Choroid plexus epithelial cell (primary cell): ENCODE data around the gene ZSCAN20.
"Not testable (repeated sequence)": the region's sequence is repeated elsewhere in the genome, so short reads cannot be mapped to it uniquely, and the experiment has no call there.

ENCODE experiments used
- DNase-seq: peaks from one replicate; pipeline ENCODE4 v3.0.0-alpha.2; 2010; ENCODE audit warnings: low read depth
- H3K4me3 ChIP-seq: 2 replicates; pipeline ENCODE4 v1.5.1; 2011; ENCODE audit warnings: low read depth, mild to moderate bottlenecking, control low read depth, low read length, moderate library complexity
- TF ChIP-seq, protein P1 (sequence below): conservative IDR thresholded peaks from 2 replicates; pipeline ENCODE4 v1.5.1; 2011; ENCODE audit warnings: low read depth, mild to moderate bottlenecking, control low read depth, inconsistent platforms, low read length, moderate library complexity

The ZSCAN20 gene

DNA sequence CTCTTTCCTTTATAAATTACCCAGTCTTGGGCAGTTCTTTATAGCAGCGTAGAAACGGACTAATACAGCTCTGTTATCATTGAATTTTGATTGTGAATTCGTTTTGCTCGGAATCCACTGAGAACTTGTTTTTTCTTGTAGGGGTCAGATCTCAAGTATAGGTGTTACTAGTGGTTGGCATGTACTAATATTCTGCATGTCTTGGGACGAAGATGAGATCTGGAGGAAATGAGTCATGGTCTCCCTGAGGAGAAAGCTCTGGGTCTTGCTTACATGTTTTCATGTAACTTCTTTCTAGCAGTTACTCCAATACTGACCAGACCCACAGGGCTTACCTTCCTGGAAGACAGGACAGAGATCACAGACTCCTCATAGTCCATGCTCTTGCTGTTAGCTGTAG is 30.3 kb downstream of the ZSCAN20 start:
- TF ChIP-seq, protein P1, sequence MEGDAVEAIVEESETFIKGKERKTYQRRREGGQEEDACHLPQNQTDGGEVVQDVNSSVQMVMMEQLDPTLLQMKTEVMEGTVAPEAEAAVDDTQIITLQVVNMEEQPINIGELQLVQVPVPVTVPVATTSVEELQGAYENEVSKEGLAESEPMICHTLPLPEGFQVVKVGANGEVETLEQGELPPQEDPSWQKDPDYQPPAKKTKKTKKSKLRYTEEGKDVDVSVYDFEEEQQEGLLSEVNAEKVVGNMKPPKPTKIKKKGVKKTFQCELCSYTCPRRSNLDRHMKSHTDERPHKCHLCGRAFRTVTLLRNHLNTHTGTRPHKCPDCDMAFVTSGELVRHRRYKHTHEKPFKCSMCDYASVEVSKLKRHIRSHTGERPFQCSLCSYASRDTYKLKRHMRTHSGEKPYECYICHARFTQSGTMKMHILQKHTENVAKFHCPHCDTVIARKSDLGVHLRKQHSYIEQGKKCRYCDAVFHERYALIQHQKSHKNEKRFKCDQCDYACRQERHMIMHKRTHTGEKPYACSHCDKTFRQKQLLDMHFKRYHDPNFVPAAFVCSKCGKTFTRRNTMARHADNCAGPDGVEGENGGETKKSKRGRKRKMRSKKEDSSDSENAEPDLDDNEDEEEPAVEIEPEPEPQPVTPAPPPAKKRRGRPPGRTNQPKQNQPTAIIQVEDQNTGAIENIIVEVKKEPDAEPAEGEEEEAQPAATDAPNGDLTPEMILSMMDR, result no peak
- DNase-seq, result peak; percentile 78
- H3K4me3 ChIP-seq, result no peak overlapping the region

- TF ChIP-seq, protein P1, result no peak
- no peak for DNase-seq
These were observed 31.1 kb downstream of the ZSCAN20 start for GRCh38 chr1:33503506-33503905.

GRCh38 chr1:33507661-33508060 is 35.2 kb downstream of the ZSCAN20 start:
- H3K4me3 ChIP-seq, result no peak overlapping the region
- TF ChIP-seq, protein P1, result no peak
- DNase-seq, result no peak

More at GRCh38 chr1:33503506-33503905, 31.1 kb downstream of the ZSCAN20 start:
- H3K4me3 ChIP-seq, result no peak overlapping the region

DNA sequence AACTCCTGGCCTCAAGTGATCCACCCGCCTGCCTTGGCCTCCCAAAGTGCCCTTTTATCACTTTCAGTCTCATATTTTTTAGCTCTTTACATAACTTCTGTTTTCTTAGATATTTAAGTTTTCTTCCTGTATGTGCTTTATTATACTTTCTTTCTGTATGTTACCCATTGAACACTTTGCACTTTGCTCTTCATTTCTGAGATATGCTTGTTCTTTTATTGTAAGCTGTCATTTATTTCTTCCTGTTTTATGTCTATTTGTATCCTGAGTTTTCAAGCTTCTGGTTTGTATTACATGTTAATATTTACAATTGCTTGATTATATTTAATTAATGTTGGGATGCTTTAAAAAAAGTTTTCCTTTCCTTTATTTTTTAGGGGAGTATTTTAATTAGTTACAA is 35.7 kb downstream of the ZSCAN20 start:
- H3K4me3 ChIP-seq, result no peak overlapping the region
- TF ChIP-seq, protein P1, result no peak
- no peak for DNase-seq

- DNase-seq, result not testable (repeated sequence)
These were observed 36.8 kb downstream of the ZSCAN20 start for GRCh38 chr1:33509276-33509675.

DNA sequence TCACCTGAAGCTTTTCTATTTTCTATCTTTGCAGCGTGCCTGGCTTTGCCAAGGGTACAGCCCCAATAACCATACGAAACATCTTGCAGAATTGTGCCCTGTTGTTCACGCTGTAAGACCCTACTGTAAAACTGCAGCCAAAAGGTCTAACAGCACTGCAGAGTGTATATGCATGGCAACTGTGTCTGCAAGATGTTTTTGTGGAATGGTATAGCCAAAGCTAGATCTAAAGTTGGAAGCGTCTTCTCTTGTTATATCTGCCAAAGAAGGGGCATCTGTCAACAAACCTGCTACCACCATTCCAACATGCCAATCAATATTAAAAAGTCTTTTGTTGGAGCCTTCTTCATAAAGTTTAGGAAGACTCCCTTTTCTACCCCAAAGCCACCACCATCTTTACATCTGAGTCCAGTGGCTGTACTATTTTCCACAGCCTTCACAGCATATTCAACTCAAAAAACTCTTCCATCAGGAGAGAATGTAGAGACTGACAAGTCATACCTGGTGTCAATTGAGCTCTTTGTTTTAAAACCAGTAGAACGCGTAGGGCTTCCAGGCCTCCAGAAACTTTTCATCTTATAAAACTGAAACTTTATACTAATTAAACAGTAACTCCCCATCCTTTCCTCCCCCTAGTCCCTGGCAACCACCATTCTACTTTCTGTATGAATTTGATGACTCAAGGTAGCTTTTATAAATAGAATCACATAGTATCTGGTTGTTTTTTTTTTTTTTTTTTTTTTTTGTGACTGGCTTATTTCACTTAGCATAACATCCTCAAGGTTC is 40.0 kb downstream of the ZSCAN20 start:
- no peak overlapping the region for H3K4me3 ChIP-seq
- TF ChIP-seq, protein P1, result no peak
- DNase-seq, result no peak

More at GRCh38 chr1:33509276-33509675, 36.8 kb downstream of the ZSCAN20 start:
- not testable (repeated sequence) for H3K4me3 ChIP-seq

GRCh38 chr1:33515112-33515511 is 42.7 kb downstream of the ZSCAN20 start:
- TF ChIP-seq, protein P1, result no peak
- no peak for DNase-seq
- H3K4me3 ChIP-seq, result no peak overlapping the region
